ENCODE measurements around the gene CFTR. TPM values are rescaled to one million over a fixed set of nuclear protein-coding genes. Genes with fewer than 3 reads are reported as not detected.

CFTR gene
- total RNA-seq, result 0.14 and 0.55 TPM in 2 replicates

DNA sequence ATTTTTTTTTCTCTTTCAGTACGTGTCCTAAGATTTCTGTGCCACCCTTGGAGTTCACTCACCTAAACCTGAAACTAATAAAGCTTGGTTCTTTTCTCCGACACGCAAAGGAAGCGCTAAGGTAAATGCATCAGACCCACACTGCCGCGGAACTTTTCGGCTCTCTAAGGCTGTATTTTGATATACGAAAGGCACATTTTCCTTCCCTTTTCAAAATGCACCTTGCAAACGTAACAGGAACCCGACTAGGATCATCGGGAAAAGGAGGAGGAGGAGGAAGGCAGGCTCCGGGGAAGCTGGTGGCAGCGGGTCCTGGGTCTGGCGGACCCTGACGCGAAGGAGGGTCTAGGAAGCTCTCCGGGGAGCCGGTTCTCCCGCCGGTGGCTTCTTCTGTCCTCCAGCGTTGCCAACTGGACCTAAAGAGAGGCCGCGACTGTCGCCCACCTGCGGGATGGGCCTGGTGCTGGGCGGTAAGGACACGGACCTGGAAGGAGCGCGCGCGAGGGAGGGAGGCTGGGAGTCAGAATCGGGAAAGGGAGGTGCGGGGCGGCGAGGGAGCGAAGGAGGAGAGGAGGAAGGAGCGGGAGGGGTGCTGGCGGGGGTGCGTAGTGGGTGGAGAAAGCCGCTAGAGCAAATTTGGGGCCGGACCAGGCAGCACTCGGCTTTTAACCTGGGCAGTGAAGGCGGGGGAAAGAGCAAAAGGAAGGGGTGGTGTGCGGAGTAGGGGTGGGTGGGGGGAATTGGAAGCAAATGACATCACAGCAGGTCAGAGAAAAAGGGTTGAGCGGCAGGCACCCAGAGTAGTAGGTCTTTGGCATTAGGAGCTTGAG lies at the start of gene CFTR:
TSS of gene CFTR (plus strand) at position 801 of the 830 bp plus-strand sequence. CDS start 70 bp downstream, outside the sequence.

Other genes with a start within 250 kb of the CFTR start
- 1.4 and 4.5 TPM in 2 replicates for gene WNT2, start 157.0 kb upstream of the CFTR start, total RNA-seq
- not detected in 2 replicates for gene ASZ1, start 52.5 kb upstream of the CFTR start, total RNA-seq

Measured in smooth muscle cell of bladder (primary cell).